Stomach (tissue), 4 donors: ENCODE results near the gene PARVG.

Experiments used
- CTCF ChIP-seq, 7 experiments: fragments of 450-650 bp in 4 of 7; fragments of 200-600 bp in 3 of 7; sonication (generic) in 3 of 7; IDR thresholded peaks; one replicate each; pipeline ENCODE4 v1.5.1; 2016 to 2019; ENCODE audit warnings: antibody characterized with exemption in 7 of 7, control low read depth in 2 of 7, mild to moderate bottlenecking in 1 of 7
- EP300 ChIP-seq: sonication (generic); formaldehyde crosslinking; IDR thresholded peaks from one replicate; pipeline ENCODE4 v1.6.1; 2017; ENCODE audit warnings: antibody characterized with exemption
- POLR2AphosphoS5 ChIP-seq, 3 donors: sonication (generic); formaldehyde crosslinking; IDR thresholded peaks; one replicate each; pipeline ENCODE4 v1.6.1; 2016; ENCODE audit warnings: antibody characterized with exemption in 3 of 3

- no peak for TF ChIP-seq CTCF (IDR thresholded peaks at IDR 0.05)
- TF ChIP-seq POLR2AphosphoS5 (IDR thresholded peaks at IDR 0.05) = no peak
- no peak for TF ChIP-seq EP300
These were observed 25.6 kb downstream of the PARVG start for GRCh38 chr22:44206330-44206645.
